GM23338 (cell line): ENCODE data around the gene QRICH1. TPM values are rescaled to one million over a fixed set of nuclear protein-coding genes. Genes with fewer than 3 reads are reported as not detected.

Source experiments
- ATAC-seq: fragments of 200-7000 bp; cut with Tn5 transposase; 3 replicates; pipeline ENCODE4 v1.9.1; 2020
- DNase-seq: peaks from one replicate; pipeline ENCODE4 v3.0.0-alpha.2; 2015; ENCODE audit warnings: low spot score
- H2AFZ ChIP-seq: fragments of 200-600 bp; sonication (generic); 2 replicates; pipeline ENCODE4 v1.8.0; 2016; ENCODE audit warnings: antibody characterized with exemption, mild to moderate bottlenecking, moderate library complexity
- H3F3A ChIP-seq: fragments of 200-600 bp; sonication (generic); replicated peaks from 2 replicates; pipeline ENCODE4 v1.8.0; 2017; ENCODE audit warnings: antibody characterized with exemption, mixed run types, low read depth
- H3K27ac ChIP-seq: fragments of 200-600 bp; sonication (generic); 2 replicates; pipeline ENCODE4 v1.6.1; 2016; ENCODE audit warnings: low read depth
- H3K27me3 ChIP-seq: fragments of 200-600 bp; sonication (generic); 2 replicates; pipeline ENCODE4 v1.8.0; 2016; ENCODE audit warnings: mild to moderate bottlenecking, mixed run types, moderate library complexity; ENCODE audit not compliant: insufficient read depth
- H3K36me3 ChIP-seq: fragments of 200-600 bp; sonication (generic); 2 replicates; pipeline ENCODE4 v1.8.0; 2016; ENCODE audit warnings: mild to moderate bottlenecking; ENCODE audit not compliant: insufficient read depth
- H3K4me1 ChIP-seq: fragments of 200-600 bp; sonication (generic); 2 replicates; pipeline ENCODE4 v1.8.0; 2016; ENCODE audit warnings: mild to moderate bottlenecking, moderate library complexity; ENCODE audit not compliant: insufficient read depth
- H3K4me2 ChIP-seq: fragments of 200-600 bp; sonication (generic); 2 replicates; pipeline ENCODE4 v1.7.1; 2017; ENCODE audit warnings: mixed run types
- H3K4me3 ChIP-seq: fragments of 200-600 bp; sonication (generic); 2 replicates; pipeline ENCODE4 v1.6.1; 2016; ENCODE audit warnings: mixed run types
- H3K79me2 ChIP-seq: fragments of 200-600 bp; sonication (generic); replicated peaks from 2 replicates; pipeline ENCODE4 v1.8.0; 2017; ENCODE audit warnings: mild to moderate bottlenecking; ENCODE audit not compliant: insufficient read depth
- H3K9me2 ChIP-seq: fragments of 200-600 bp; sonication (generic); 2 replicates; pipeline ENCODE4 v1.8.0; 2017; ENCODE audit not compliant: insufficient read depth
- H4K20me1 ChIP-seq: fragments of 200-600 bp; sonication (generic); replicated peaks from 2 replicates; pipeline ENCODE4 v1.8.0; 2017; ENCODE audit warnings: mild to moderate bottlenecking; ENCODE audit not compliant: insufficient read depth
- H3K27ac Mint-ChIP-seq: 2 replicates; pipeline ENCODE4 v1.8.0; 2020; ENCODE audit warnings: inconsistent platforms, mild to moderate bottlenecking, moderate library complexity, mixed read lengths
- H3K27me3 Mint-ChIP-seq: 3 replicates; pipeline ENCODE4 v1.8.0; 2022; ENCODE audit warnings: low read depth, mild to moderate bottlenecking, moderate library complexity, mixed read lengths, inconsistent platforms; ENCODE audit not compliant: insufficient read depth, poor library complexity
- H3K36me3 Mint-ChIP-seq: 3 replicates; pipeline ENCODE4 v1.8.0; 2021; ENCODE audit warnings: low read depth, mild to moderate bottlenecking, inconsistent platforms, moderate library complexity, mixed read lengths
- H3K4me1 Mint-ChIP-seq: 3 replicates; pipeline ENCODE4 v1.8.0; 2020; ENCODE audit warnings: mild to moderate bottlenecking, inconsistent platforms, mixed read lengths
- H3K4me3 Mint-ChIP-seq: 3 replicates; pipeline ENCODE4 v1.8.0; 2021; ENCODE audit warnings: moderate library complexity, mild to moderate bottlenecking, inconsistent platforms, mixed read lengths
- H3K9me3 Mint-ChIP-seq: 3 replicates; pipeline ENCODE4 v1.8.0; 2020; ENCODE audit warnings: moderate library complexity, mild to moderate bottlenecking, inconsistent platforms, mixed read lengths
- CREB1 ChIP-seq: fragments of 250-450 bp; sonication (Bioruptor Pico); IDR thresholded peaks from 2 replicates; pipeline ENCODE4 v1.5.0; 2020; ENCODE audit warnings: low read depth, mild to moderate bottlenecking, moderate library complexity
- CTCF ChIP-seq, 2 experiments: fragments of 200-600 bp in 1 of 2; sonication (generic) in 1 of 2; conservative IDR thresholded peaks; 2 replicates each; pipeline versions ENCODE4 v1.5.1 to v1.6.1; 2016 to 2017; ENCODE audit warnings: antibody characterized with exemption in 2 of 2, low read depth in 2 of 2, mild to moderate bottlenecking in 2 of 2, moderate library complexity in 1 of 2
- EZH2 ChIP-seq: fragments of 200-600 bp; sonication (generic); IDR thresholded peaks from one replicate; pipeline ENCODE4 v1.8.0; 2017; ENCODE audit warnings: antibody characterized with exemption, mild to moderate bottlenecking, low read depth; ENCODE audit not compliant: unreplicated experiment
- EZH2phosphoT487 ChIP-seq: fragments of 200-600 bp; sonication (generic); IDR thresholded peaks from one replicate; pipeline ENCODE4 v1.8.1; 2018; ENCODE audit warnings: antibody characterized with exemption; ENCODE audit not compliant: unreplicated experiment
- JUNB ChIP-seq: IDR thresholded peaks from one replicate; pipeline ENCODE4 v1.6.1; 2016; ENCODE audit warnings: antibody characterized with exemption; ENCODE audit not compliant: unreplicated experiment
- NANOG ChIP-seq: IDR thresholded peaks from 2 replicates; pipeline ENCODE4 v1.6.1; 2016; ENCODE audit warnings: antibody characterized with exemption, borderline replicate concordance
- POLR2AphosphoS5 ChIP-seq: IDR thresholded peaks from 2 replicates; pipeline ENCODE4 v1.6.1; 2016; ENCODE audit warnings: antibody characterized with exemption, low read depth
- REST ChIP-seq: IDR thresholded peaks from one replicate; pipeline ENCODE4 v1.6.1; 2018; ENCODE audit warnings: antibody characterized with exemption; ENCODE audit not compliant: unreplicated experiment
- STAT1 ChIP-seq: IDR thresholded peaks from one replicate; pipeline ENCODE4 v1.6.1; 2016; ENCODE audit warnings: antibody characterized with exemption; ENCODE audit not compliant: unreplicated experiment
- ZNF114 ChIP-seq: fragments of 250-450 bp; sonication (Bioruptor Pico); IDR thresholded peaks from 2 replicates; pipeline ENCODE4 v1.5.0; 2020; ENCODE audit warnings: mild to moderate bottlenecking, moderate library complexity
- ZNF331 ChIP-seq: fragments of 250-450 bp; sonication (Bioruptor Pico); IDR thresholded peaks from 2 replicates; pipeline ENCODE4 v1.5.0; 2020; ENCODE audit warnings: low read depth, mild to moderate bottlenecking, moderate library complexity
- polyA plus RNA-seq: library from polyadenylated mRNA; unstranded; fragments of >200 nt; fragmentation: Nextera tagmentation; extraction: Ambion mirVana; gene quantifications from 2 replicates; pipeline ENCODE4 v1.2.1, GENCODE V29; 2016
- total RNA-seq: library from RNA; depleted of rRNA; stranded (reverse); fragments of >200 nt; shearing (Covaris generic); gene quantifications from 2 replicates; pipeline ENCODE4 v1.2.3, GENCODE V29; 2014
- TF ChIP-seq, protein P1 (sequence below): fragments of 250-450 bp; sonication (Bioruptor Pico); IDR thresholded peaks from 2 replicates; pipeline ENCODE4 v1.5.0; 2020; ENCODE audit warnings: mild to moderate bottlenecking, moderate library complexity
- TF ChIP-seq, protein P2 (sequence below): IDR thresholded peaks from 2 replicates; pipeline ENCODE4 v1.6.1; 2016; ENCODE audit warnings: antibody characterized with exemption

QRICH1 gene
- total and polyA plus RNA-seq, 2 experiments from 2014 or later: 66.9 to 149 TPM

DNA sequence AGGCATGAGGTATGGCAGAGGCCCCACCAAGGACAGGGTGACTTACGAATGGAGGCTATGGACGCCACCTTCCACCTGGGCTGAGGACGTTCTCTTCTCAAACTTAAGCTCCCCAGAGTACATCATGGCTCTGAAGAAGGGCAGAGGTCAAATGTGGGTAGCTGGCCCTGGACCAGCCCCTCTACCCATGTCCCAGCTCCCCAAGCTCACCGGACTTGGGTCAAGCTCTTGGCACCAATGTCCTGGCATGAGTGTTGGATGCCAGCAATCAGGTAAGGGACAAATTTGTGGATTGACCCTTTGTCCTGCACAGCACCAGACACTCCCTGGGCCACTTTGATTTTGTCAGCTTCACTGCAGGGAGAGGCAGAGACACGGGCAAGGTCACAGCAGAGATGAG, 69.4 kb downstream of the QRICH1 start:
- no peak for ATAC-seq

More for the DNA sequence above, 69.4 kb downstream of the QRICH1 start:
- peaks cover 68% of the 10 kb centered on the region for H3K36me3 Mint-ChIP-seq
- Histone ChIP-seq H2AFZ (no peak overlapping the region), H3K79me2 (peaks cover 32% of the 10 kb centered on the region), H3F3A (peaks cover 40% of the 10 kb centered on the region), H3K27ac (peak overlapping the region; percentile 97; the same call in 1 of the 2 replicates), H3K4me3 (no peak overlapping the region), H3K27me3 (no peaks in the 10 kb centered on the region), H4K20me1 (peaks cover 19% of the 10 kb centered on the region), H3K9me2 (no peaks in the 10 kb centered on the region), H3K4me2 (no peak overlapping the region), H3K4me1 (peaks cover 24% of the 10 kb centered on the region; the same call in 1 of the 2 replicates), H3K36me3 (peaks cover 37% of the 10 kb centered on the region)
- H3K4me3 Mint-ChIP-seq: no peak overlapping the region
- H3K27me3 Mint-ChIP-seq: peaks cover 37% of the 10 kb centered on the region
- H3K4me1 Mint-ChIP-seq: peaks cover 36% of the 10 kb centered on the region
- no peak overlapping the region for H3K27ac Mint-ChIP-seq
- no peaks in the 10 kb centered on the region; the same call in none of the 3 replicates for H3K9me3 Mint-ChIP-seq
- no peak for DNase-seq
- TF ChIP-seq, protein P1, sequence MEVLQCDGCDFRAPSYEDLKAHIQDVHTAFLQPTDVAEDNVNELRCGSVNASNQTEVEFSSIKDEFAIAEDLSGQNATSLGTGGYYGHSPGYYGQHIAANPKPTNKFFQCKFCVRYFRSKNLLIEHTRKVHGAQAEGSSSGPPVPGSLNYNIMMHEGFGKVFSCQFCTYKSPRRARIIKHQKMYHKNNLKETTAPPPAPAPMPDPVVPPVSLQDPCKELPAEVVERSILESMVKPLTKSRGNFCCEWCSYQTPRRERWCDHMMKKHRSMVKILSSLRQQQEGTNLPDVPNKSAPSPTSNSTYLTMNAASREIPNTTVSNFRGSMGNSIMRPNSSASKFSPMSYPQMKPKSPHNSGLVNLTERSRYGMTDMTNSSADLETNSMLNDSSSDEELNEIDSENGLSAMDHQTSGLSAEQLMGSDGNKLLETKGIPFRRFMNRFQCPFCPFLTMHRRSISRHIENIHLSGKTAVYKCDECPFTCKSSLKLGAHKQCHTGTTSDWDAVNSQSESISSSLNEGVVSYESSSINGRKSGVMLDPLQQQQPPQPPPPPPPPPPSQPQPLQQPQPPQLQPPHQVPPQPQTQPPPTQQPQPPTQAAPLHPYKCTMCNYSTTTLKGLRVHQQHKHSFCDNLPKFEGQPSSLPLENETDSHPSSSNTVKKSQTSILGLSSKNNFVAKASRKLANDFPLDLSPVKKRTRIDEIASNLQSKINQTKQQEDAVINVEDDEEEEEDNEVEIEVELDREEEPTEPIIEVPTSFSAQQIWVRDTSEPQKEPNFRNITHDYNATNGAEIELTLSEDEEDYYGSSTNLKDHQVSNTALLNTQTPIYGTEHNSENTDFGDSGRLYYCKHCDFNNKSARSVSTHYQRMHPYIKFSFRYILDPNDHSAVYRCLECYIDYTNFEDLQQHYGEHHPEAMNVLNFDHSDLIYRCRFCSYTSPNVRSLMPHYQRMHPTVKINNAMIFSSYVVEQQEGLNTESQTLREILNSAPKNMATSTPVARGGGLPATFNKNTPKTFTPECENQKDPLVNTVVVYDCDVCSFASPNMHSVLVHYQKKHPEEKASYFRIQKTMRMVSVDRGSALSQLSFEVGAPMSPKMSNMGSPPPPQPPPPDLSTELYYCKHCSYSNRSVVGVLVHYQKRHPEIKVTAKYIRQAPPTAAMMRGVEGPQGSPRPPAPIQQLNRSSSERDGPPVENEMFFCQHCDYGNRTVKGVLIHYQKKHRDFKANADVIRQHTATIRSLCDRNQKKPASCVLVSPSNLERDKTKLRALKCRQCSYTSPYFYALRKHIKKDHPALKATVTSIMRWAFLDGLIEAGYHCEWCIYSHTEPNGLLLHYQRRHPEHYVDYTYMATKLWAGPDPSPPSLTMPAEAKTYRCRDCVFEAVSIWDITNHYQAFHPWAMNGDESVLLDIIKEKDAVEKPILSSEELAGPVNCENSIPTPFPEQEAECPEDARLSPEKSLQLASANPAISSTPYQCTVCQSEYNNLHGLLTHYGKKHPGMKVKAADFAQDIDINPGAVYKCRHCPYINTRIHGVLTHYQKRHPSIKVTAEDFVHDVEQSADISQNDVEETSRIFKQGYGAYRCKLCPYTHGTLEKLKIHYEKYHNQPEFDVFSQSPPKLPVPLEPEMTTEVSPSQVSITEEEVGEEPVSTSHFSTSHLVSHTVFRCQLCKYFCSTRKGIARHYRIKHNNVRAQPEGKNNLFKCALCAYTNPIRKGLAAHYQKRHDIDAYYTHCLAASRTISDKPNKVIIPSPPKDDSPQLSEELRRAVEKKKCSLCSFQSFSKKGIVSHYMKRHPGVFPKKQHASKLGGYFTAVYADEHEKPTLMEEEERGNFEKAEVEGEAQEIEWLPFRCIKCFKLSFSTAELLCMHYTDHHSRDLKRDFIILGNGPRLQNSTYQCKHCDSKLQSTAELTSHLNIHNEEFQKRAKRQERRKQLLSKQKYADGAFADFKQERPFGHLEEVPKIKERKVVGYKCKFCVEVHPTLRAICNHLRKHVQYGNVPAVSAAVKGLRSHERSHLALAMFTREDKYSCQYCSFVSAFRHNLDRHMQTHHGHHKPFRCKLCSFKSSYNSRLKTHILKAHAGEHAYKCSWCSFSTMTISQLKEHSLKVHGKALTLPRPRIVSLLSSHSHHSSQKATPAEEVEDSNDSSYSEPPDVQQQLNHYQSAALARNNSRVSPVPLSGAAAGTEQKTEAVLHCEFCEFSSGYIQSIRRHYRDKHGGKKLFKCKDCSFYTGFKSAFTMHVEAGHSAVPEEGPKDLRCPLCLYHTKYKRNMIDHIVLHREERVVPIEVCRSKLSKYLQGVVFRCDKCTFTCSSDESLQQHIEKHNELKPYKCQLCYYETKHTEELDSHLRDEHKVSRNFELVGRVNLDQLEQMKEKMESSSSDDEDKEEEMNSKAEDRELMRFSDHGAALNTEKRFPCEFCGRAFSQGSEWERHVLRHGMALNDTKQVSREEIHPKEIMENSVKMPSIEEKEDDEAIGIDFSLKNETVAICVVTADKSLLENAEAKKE (CRISPR knock-in tag): no peak
- TF ChIP-seq POLR2AphosphoS5 (no peak; the same call in 1 of the 2 replicates), JUNB (no peak), CREB1 (CRISPR knock-in tag) (no peak), EZH2phosphoT487 (no peak), REST (no peak), ZNF331 (CRISPR knock-in tag) (no peak), ZNF114 (CRISPR knock-in tag) (no peak), EZH2 (no peak), STAT1 (no peak), NANOG (no peak), CTCF (conservative IDR thresholded peaks at IDR 0.05; ENCODE audit: low read depth in 2 of 2) (no peak)
- TF ChIP-seq, protein P2, sequence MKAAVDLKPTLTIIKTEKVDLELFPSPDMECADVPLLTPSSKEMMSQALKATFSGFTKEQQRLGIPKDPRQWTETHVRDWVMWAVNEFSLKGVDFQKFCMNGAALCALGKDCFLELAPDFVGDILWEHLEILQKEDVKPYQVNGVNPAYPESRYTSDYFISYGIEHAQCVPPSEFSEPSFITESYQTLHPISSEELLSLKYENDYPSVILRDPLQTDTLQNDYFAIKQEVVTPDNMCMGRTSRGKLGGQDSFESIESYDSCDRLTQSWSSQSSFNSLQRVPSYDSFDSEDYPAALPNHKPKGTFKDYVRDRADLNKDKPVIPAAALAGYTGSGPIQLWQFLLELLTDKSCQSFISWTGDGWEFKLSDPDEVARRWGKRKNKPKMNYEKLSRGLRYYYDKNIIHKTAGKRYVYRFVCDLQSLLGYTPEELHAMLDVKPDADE: no peak
